Measurements from ENCODE around the gene MAN2C1. TPM values are rescaled to one million over a fixed set of nuclear protein-coding genes. Genes with fewer than 3 reads are reported as not detected.

The MAN2C1 gene
- polyA plus RNA-seq, 1 donor: 105 TPM

DNA sequence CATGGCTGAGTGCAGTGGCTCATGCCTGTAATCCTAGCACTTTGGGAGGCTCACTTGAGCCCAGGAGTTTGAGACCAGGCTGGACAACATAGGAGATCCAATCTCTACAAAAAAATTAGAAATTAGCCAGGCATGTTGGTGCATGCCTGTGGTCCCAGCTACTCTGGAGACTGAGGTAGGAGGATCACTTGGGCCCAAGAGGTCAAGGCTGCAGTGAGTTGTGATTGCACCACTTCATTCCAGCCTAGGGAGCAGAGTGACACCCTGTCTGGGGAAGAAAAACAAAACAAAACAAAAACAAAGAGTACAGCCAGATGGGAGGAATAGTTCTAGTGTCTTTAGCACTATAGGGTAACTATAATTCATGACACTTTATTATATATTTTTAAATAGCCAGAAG, 58.7 kb downstream of the MAN2C1 start:
- DNase-seq (ENCODE audit: low read depth): no peak

GRCh38 chr15:75307778-75308390, 60.5 kb downstream of the MAN2C1 start:
- DNase-seq (ENCODE audit: low read depth): no peak

- DNase-seq (ENCODE audit: low read depth): no peak
These were observed 62.2 kb downstream of the MAN2C1 start for GRCh38 chr15:75306188-75306587.

Other genes with a start within 250 kb of the MAN2C1 start
- 8.0 TPM for gene C15orf39, start 166.7 kb downstream of the MAN2C1 start, polyA plus RNA-seq (ENCODE audit: insufficient read length)
- gene GOLGA6C, start 110.3 kb downstream of the MAN2C1 start, polyA plus RNA-seq (ENCODE audit: insufficient read length): not detected
- 0.30 TPM for gene GOLGA6D, start 85.8 kb downstream of the MAN2C1 start, polyA plus RNA-seq (ENCODE audit: insufficient read length)
- gene COMMD4, start 32.5 kb downstream of the MAN2C1 start, polyA plus RNA-seq (ENCODE audit: insufficient read length): 40.8 TPM
- 8.2 TPM for gene NEIL1, start 21.6 kb downstream of the MAN2C1 start, polyA plus RNA-seq (ENCODE audit: insufficient read length)
- gene SIN3A, start 83.1 kb upstream of the MAN2C1 start, polyA plus RNA-seq (ENCODE audit: insufficient read length): 28.2 TPM
- gene PTPN9, start 210.7 kb upstream of the MAN2C1 start, polyA plus RNA-seq (ENCODE audit: insufficient read length): 17.4 TPM